Dermis microvascular lymphatic vessel endothelial cell (primary cell): ENCODE results near the gene THSD7A. TPM values are rescaled to one million over a fixed set of nuclear protein-coding genes. Genes with fewer than 3 reads are reported as not detected.

Experiments used
- DNase-seq, 2 donors: peaks; one replicate each; pipeline versions ENCODE4 v3.0.0 to v3.0.0-alpha.2; 2010; ENCODE audit warnings: low read depth in 2 of 2
- total RNA-seq: library from RNA; depleted of rRNA; stranded (reverse); fragments of >200 nt; gene quantifications from 2 replicates; pipeline ENCODE4 v1.2.1, GENCODE V29; 2014

THSD7A gene
- 15.8 and 24.9 TPM in 2 replicates for total RNA-seq

- peak; percentile 21 to 80 for DNase-seq
Observed at GRCh38 chr7:11831736-11832495, at the start of gene THSD7A. Gene THSD7A (minus strand): TSS chr7:11832198. CDS start chr7:11831946, 252 bp downstream.

GRCh38 chr7:11881680-11882079, 49.7 kb upstream of the THSD7A start:
- no peak for DNase-seq

GRCh38 chr7:11875635-11876034, 43.6 kb upstream of the THSD7A start:
- no peak for DNase-seq

- no peak for DNase-seq
Observed at GRCh38 chr7:11865671-11866070, 33.7 kb upstream of the THSD7A start.

- peak; percentile 71 to 92 for DNase-seq
Observed at GRCh38 chr7:11858622-11859302, 26.8 kb upstream of the THSD7A start.

- DNase-seq: peak in 1 of 2 donors; percentile 12
Observed at GRCh38 chr7:11858026-11858425, 26.0 kb upstream of the THSD7A start.

GRCh38 chr7:11848251-11848650, 16.3 kb upstream of the THSD7A start:
- no peak for DNase-seq

GRCh38 chr7:11847336-11847735, 15.3 kb upstream of the THSD7A start:
- no peak for DNase-seq

- no peak for DNase-seq
Observed at GRCh38 chr7:11846361-11846955, 14.5 kb upstream of the THSD7A start.

GRCh38 chr7:11843113-11843765, 11.2 kb upstream of the THSD7A start:
- no peak for DNase-seq

GRCh38 chr7:11841657-11842056, 9.7 kb upstream of the THSD7A start:
- no peak for DNase-seq

GRCh38 chr7:11835260-11835659, 3.3 kb upstream of the THSD7A start:
- peak in 1 of 2 donors; percentile 12 for DNase-seq

GRCh38 chr7:11833431-11833830, 1.4 kb upstream of the THSD7A start:
- DNase-seq: no peak

GRCh38 chr7:11831156-11831735, 752 bp downstream of the THSD7A start:
- no peak for DNase-seq

GRCh38 chr7:11830582-11831155, 1.3 kb downstream of the THSD7A start:
- DNase-seq: peak in 1 of 2 donors; percentile 70

- DNase-seq: no peak
Observed at GRCh38 chr7:11829954-11830353, 2.0 kb downstream of the THSD7A start.

- DNase-seq: no peak
Observed at GRCh38 chr7:11819947-11820346, 12.1 kb downstream of the THSD7A start.

- no peak for DNase-seq
Observed at GRCh38 chr7:11819271-11819670, 12.7 kb downstream of the THSD7A start.

GRCh38 chr7:11818281-11818680, 13.7 kb downstream of the THSD7A start:
- peak; percentile 70 to 96 for DNase-seq

- peak in 1 of 2 donors; percentile 77 for DNase-seq
Observed at GRCh38 chr7:11817111-11817740, 14.8 kb downstream of the THSD7A start.

- DNase-seq: no peak
Observed at GRCh38 chr7:11811709-11812108, 20.3 kb downstream of the THSD7A start.
